Neural progenitor cell (in vitro differentiated cells): Measurements from ENCODE around the gene PCNX1. TPM values are rescaled to one million over a fixed set of nuclear protein-coding genes. Genes with fewer than 3 reads are reported as not detected.
A peak's percentile ranks its signal among the peaks of the same experiment; 100 is the strongest.

Experiments used
- DNase-seq: peaks from one replicate; pipeline ENCODE4 v3.0.0-alpha.2; 2016; ENCODE audit warnings: low spot score
- H2AFZ ChIP-seq: fragments of 200-600 bp; sonication (generic); replicated peaks from 2 replicates; pipeline ENCODE4 v1.6.1; 2016; ENCODE audit warnings: antibody characterized with exemption
- H3F3A ChIP-seq: fragments of 200-600 bp; sonication (generic); 2 replicates; pipeline ENCODE4 v1.6.1; 2016; ENCODE audit warnings: antibody characterized with exemption, low read depth
- H3K27ac ChIP-seq: fragments of 200-600 bp; sonication (generic); 2 replicates; pipeline ENCODE4 v1.5.1; 2016; ENCODE audit warnings: mild to moderate bottlenecking
- H3K27me3 ChIP-seq: fragments of 200-600 bp; sonication (generic); 2 replicates; pipeline ENCODE4 v1.6.1; 2016; ENCODE audit warnings: mild to moderate bottlenecking, moderate library complexity
- H3K36me3 ChIP-seq: fragments of 200-600 bp; sonication (generic); 2 replicates; pipeline ENCODE4 v1.5.1; 2016
- H3K4me1 ChIP-seq: fragments of 200-600 bp; sonication (generic); 2 replicates; pipeline ENCODE4 v1.6.1; 2016; ENCODE audit warnings: mixed run types
- H3K4me2 ChIP-seq: fragments of 200-600 bp; sonication (generic); 2 replicates; pipeline ENCODE4 v1.6.1; 2016
- H3K4me3 ChIP-seq: fragments of 200-600 bp; sonication (generic); 2 replicates; pipeline ENCODE4 v1.5.1; 2016
- H3K79me2 ChIP-seq: fragments of 200-600 bp; sonication (generic); 2 replicates; pipeline ENCODE4 v1.6.1; 2016; ENCODE audit warnings: low read depth
- H3K9ac ChIP-seq: fragments of 200-600 bp; sonication (generic); 2 replicates; pipeline ENCODE4 v1.6.1; 2016
- H3K9me3 ChIP-seq: fragments of 200-600 bp; sonication (generic); 2 replicates; pipeline ENCODE4 v1.5.1; 2016; ENCODE audit warnings: low read depth
- H4K20me1 ChIP-seq: fragments of 200-600 bp; sonication (generic); 2 replicates; pipeline ENCODE4 v1.6.1; 2016; ENCODE audit warnings: low read depth
- H3K27ac Mint-ChIP-seq: 3 replicates; pipeline ENCODE4 v1.8.0; 2021; ENCODE audit warnings: mixed read lengths
- H3K27me3 Mint-ChIP-seq: 2 replicates; pipeline ENCODE4 v1.8.0; 2022; ENCODE audit warnings: low read depth, mild to moderate bottlenecking, inconsistent platforms, moderate library complexity, mixed read lengths; ENCODE audit not compliant: insufficient read depth
- H3K36me3 Mint-ChIP-seq: 3 replicates; pipeline ENCODE4 v1.8.0; 2021; ENCODE audit warnings: mixed read lengths
- H3K4me1 Mint-ChIP-seq: 3 replicates; pipeline ENCODE4 v1.8.0; 2021; ENCODE audit warnings: mixed read lengths
- H3K4me3 Mint-ChIP-seq: 3 replicates; pipeline ENCODE4 v1.8.0; 2021; ENCODE audit warnings: mild to moderate bottlenecking, moderate library complexity, mixed read lengths
- H3K9me3 Mint-ChIP-seq: 3 replicates; pipeline ENCODE4 v1.8.0; 2020; ENCODE audit warnings: mixed read lengths
- CTCF ChIP-seq: fragments of 200-600 bp; sonication (generic); IDR thresholded peaks from 2 replicates; pipeline ENCODE4 v1.5.1; 2017; ENCODE audit warnings: antibody characterized with exemption, mild to moderate bottlenecking
- EZH2 ChIP-seq: fragments of 200-600 bp; sonication (generic); IDR thresholded peaks from 2 replicates; pipeline ENCODE4 v1.6.1; 2017; ENCODE audit warnings: antibody characterized with exemption, mild to moderate bottlenecking, moderate library complexity
- EZH2phosphoT487 ChIP-seq: fragments of 200-600 bp; sonication (generic); IDR thresholded peaks from 2 replicates; pipeline ENCODE4 v1.6.1; 2017; ENCODE audit warnings: antibody characterized with exemption
- total RNA-seq: library from RNA; depleted of rRNA; stranded (reverse); fragments of >200 nt; gene quantifications from 2 replicates; pipeline ENCODE4 v1.2.3, GENCODE V29; 2015; ENCODE audit warnings: low replicate concordance

Gene PCNX1
- total RNA-seq, 1 donor from 2014 or later: 48.6 TPM

- H3K4me1 Mint-ChIP-seq: peaks cover 10% of the 10 kb centered on the region
- peak; percentile 79 for DNase-seq
- no peak overlapping the region for H3K4me2 ChIP-seq
These were observed 231.4 kb downstream of the PCNX1 start for GRCh38 chr14:71138448-71139293.

DNA sequence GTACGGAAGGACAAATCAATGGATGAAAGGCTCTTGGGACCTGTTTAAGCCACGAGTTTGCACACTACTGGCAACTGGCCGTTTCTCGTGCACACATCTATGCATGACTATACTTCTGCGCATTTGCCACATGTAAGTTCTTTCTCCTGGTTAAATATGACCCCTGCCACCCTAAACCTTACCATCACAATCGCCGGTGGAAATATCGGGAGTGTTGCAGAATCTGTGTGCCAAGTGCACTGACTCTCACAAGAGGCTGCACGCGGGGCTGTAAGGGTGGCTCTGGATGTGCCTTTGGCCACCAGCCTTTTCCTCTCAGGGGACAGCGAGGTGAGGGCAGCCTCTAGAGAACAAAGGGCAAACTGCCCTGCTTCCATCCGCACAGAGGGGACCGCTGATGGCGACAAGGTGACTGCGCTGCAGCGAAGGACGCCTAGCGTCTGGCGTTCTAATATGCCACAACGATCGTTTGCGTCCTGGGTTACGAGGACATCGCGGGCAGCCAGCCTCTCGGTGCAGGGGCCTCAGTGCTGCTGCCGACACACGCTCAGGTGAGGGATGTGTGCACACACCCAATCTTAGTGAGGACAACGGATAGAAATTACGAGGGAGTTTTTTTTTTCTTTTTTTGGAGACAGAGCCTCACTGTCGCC lies 232.2 kb downstream of the PCNX1 start:
- DNase-seq: no peak
- Histone ChIP-seq H3K9ac (no peak overlapping the region), H3K9me3 (no peaks in the 10 kb centered on the region), H3K79me2 (no peaks in the 10 kb centered on the region), H4K20me1 (no peaks in the 10 kb centered on the region), H3K27ac (no peak overlapping the region), H3K36me3 (no peaks in the 10 kb centered on the region), H2AFZ (peak overlapping the region; percentile 86), H3K4me1 (peaks cover 6% of the 10 kb centered on the region), H3K4me3 (no peak overlapping the region), H3K4me2 (no peak overlapping the region), H3K27me3 (no peaks in the 10 kb centered on the region), H3F3A (no peaks in the 10 kb centered on the region)
- TF ChIP-seq CTCF: no peak
- no peak for TF ChIP-seq EZH2phosphoT487
- TF ChIP-seq EZH2: no peak
- Mint-ChIP-seq H3K9me3 (peaks cover 13% of the 10 kb centered on the region), H3K27ac (peak overlapping the region; percentile 78), H3K36me3 (no peaks in the 10 kb centered on the region), H3K4me1 (peaks cover 13% of the 10 kb centered on the region), H3K4me3 (no peak overlapping the region), H3K27me3 (peaks cover 4% of the 10 kb centered on the region)

More at GRCh38 chr14:71138448-71139293, 231.4 kb downstream of the PCNX1 start:
- no peak overlapping the region for H3K4me3 Mint-ChIP-seq
- Histone ChIP-seq H3K36me3 (no peaks in the 10 kb centered on the region), H3K4me3 (no peak overlapping the region), H3K9ac (no peak overlapping the region), H3K9me3 (no peaks in the 10 kb centered on the region), H3K4me1 (peaks cover 6% of the 10 kb centered on the region), H3F3A (no peaks in the 10 kb centered on the region), H4K20me1 (no peaks in the 10 kb centered on the region), H3K27ac (no peak overlapping the region), H3K79me2 (no peaks in the 10 kb centered on the region), H2AFZ (peak overlapping the region; percentile 86), H3K27me3 (no peaks in the 10 kb centered on the region)
- H3K27me3 Mint-ChIP-seq: peaks cover 4% of the 10 kb centered on the region
- TF ChIP-seq EZH2 (no peak), CTCF (peak; percentile 98), EZH2phosphoT487 (no peak)
- peak overlapping the region; percentile 31 for H3K27ac Mint-ChIP-seq
- H3K36me3 Mint-ChIP-seq: no peaks in the 10 kb centered on the region
- peaks cover 13% of the 10 kb centered on the region for H3K9me3 Mint-ChIP-seq

GRCh38 chr14:71140157-71140556 lies 232.9 kb downstream of the PCNX1 start:
- Histone ChIP-seq H3K79me2 (no peaks in the 10 kb centered on the region), H3K27me3 (no peaks in the 10 kb centered on the region), H3F3A (no peaks in the 10 kb centered on the region), H3K4me3 (no peak overlapping the region), H4K20me1 (no peaks in the 10 kb centered on the region), H3K4me2 (no peak overlapping the region), H3K27ac (no peak overlapping the region), H3K9ac (no peak overlapping the region), H2AFZ (peak overlapping the region; percentile 26), H3K4me1 (peaks cover 6% of the 10 kb centered on the region), H3K36me3 (no peaks in the 10 kb centered on the region), H3K9me3 (no peaks in the 10 kb centered on the region)
- Mint-ChIP-seq H3K4me1 (peaks cover 13% of the 10 kb centered on the region), H3K27ac (no peak overlapping the region), H3K9me3 (peaks cover 13% of the 10 kb centered on the region), H3K4me3 (no peak overlapping the region), H3K36me3 (no peaks in the 10 kb centered on the region), H3K27me3 (peaks cover 2% of the 10 kb centered on the region)
- DNase-seq: no peak
- TF ChIP-seq EZH2 (no peak), CTCF (no peak), EZH2phosphoT487 (no peak)
